Measurements from ENCODE around the gene GPR89A. TPM values are rescaled to one million over a fixed set of nuclear protein-coding genes. Genes with fewer than 3 reads are reported as not detected.
"Not testable (repeated sequence)": the region's sequence is repeated elsewhere in the genome, so short reads cannot be mapped to it uniquely, and the experiment has no call there.

GPR89A gene
- polyA plus RNA-seq (ENCODE audit: insufficient read length) = 11.3 TPM

- DNase-seq (ENCODE audit: low read depth) = peak; percentile 69
These were observed at the start of gene GPR89A for GRCh38 chr1:145607833-145608733. TSS of gene GPR89A (plus strand) at chr1:145607988. CDS start at chr1:145608134, 146 bp downstream.

- not testable (repeated sequence) for DNase-seq (ENCODE audit: low read depth)
These were observed 21.0 kb upstream of the GPR89A start for GRCh38 chr1:145586820-145587219.

DNA sequence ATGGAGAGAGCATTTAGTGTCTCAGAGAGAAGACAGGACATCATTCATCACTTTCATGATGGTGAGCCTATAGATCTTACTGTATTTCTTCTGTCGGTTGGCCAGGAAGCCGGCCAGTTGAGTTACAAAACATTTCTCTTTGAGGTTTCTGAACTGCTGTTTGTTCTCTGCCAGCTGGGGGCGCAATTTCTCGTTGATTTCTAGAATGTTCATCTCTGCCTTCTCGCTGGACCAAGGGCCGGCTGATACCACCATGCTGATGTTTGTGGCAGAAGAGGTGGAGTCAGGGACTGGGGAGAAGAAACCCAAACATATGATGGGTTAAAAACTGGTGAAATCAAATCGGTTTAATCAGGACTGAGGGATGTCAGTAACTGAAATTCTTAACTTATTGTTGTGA is 17.0 kb upstream of the GPR89A start:
- DNase-seq (ENCODE audit: low read depth) = not testable (repeated sequence)

- DNase-seq (ENCODE audit: low read depth) = not testable (repeated sequence)
These were observed 15.4 kb upstream of the GPR89A start for GRCh38 chr1:145592347-145592746.

DNA sequence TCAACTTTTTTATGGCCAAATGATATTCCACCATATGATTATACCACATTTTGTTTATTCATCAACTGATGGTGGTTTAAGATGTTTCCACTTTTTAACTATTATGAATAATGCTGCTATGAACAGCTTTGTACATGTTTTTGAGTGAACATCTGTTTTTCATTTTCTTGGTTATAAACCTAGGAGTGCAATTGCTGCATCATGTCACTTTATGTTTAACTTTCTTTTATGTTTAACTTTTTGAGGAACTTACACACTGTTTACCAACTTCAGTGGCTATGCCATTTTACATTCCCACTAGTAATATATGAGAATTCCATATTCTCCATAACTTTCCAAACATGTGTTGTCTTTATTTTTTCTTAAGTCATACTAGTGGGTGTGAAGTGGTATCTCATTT is 12.4 kb upstream of the GPR89A start:
- not testable (repeated sequence) for DNase-seq (ENCODE audit: low read depth)

- not testable (repeated sequence) for DNase-seq (ENCODE audit: low read depth)
These were observed 11.6 kb upstream of the GPR89A start for GRCh38 chr1:145596236-145596635.

DNA sequence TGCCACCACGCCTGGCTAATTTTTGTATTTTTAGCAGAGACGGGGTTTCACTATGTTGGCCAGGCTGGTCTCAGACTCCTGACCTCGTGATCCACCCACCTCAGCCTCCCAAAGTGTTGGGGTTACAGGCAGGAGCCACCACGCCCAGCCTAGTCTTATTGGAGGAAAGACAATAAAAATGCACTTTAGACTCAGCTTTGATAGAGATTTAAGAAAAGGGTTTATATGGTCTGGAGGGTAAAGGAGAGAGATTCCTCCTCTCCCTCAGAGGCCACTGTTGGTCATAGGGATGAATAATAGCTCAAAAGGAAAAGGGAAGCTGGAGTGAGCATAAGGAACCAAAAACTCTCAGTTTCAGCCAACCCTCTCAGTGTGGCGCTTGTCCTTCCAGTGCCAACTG is 8.4 kb upstream of the GPR89A start:
- DNase-seq (ENCODE audit: low read depth) = not testable (repeated sequence)

- DNase-seq (ENCODE audit: low read depth) = no peak
These were observed 6.2 kb upstream of the GPR89A start for GRCh38 chr1:145601593-145601992.

GRCh38 chr1:145606840-145607239 is 948 bp upstream of the GPR89A start:
- not testable (repeated sequence) for DNase-seq (ENCODE audit: low read depth)

- DNase-seq (ENCODE audit: low read depth) = not testable (repeated sequence)
These were observed 499 bp upstream of the GPR89A start for GRCh38 chr1:145607289-145607688.

DNA sequence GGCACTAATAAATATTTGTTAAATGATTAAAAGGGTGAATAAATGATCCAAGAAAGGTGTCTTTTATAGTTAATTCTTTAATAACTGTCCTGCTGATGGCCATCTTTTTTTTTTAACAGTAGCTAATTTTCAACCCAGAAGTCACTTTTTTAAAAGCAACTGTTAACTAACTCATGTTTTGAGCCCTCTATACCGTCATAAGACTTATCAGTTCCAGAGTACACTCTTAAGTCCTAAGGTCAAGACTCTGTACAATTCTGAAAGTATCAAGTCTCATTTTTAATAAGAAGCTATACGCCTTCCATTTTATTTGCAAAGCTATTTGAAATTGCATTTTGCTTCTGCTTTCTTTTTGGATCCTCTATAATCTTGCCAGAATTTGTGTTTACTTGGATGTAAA is 3.0 kb downstream of the GPR89A start:
- not testable (repeated sequence) for DNase-seq (ENCODE audit: low read depth)

DNA sequence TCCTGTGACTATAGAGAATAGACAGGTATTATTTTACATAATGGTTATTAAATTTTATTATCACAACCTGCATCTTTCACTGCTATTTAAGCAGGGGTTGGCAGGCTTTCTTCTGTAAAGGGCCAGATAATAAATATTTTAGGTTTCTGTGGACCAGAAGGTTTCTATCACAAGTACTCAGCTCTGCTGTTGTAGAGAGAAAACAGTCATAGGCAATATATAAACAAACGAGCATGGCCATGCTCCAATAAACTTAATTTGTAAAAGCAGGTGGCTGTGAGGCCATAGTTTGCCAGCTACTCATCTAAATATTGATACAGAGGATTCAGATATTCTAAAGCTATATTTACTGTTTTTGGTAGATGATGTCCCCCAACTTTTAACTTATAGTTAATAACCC is 12.3 kb downstream of the GPR89A start:
- not testable (repeated sequence) for DNase-seq (ENCODE audit: low read depth)

DNA sequence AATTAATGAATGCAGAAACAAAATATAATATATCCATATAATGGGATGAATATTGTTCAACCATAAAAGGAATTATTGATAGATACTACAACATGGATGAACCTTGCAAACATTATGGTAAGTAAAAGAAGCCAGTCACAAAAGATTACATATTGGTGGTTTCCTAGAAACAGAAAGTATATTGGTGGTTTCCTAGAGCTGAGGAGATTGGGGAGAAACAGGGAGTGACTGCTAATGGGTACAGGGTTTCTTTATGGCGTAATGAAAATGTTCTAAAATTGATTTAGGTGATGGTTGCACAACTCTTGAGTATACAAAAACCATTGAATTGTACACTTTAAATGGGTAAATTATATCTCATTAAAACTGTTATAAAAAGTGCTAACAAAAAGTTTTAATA is 14.4 kb downstream of the GPR89A start:
- DNase-seq (ENCODE audit: low read depth) = not testable (repeated sequence)

DNA sequence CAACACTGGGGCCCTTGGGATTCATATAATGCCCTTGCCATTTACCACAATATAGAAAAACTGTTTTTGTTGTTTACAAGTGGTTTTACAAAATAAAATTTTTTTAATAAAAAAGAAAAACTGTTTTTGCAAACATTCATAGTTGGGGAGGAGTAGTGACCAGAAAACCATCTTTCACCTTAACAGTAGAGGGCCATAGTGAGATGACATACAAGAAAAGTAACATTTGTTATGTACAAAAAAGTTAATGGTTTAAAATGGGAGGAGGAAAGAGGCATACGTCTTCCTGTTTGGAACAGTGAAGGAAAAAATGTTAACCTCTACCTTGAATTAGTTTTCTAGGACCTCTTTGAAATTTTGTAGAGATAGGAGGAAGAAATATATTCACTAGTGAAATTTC is 28.4 kb downstream of the GPR89A start:
- DNase-seq (ENCODE audit: low read depth) = not testable (repeated sequence)

- DNase-seq (ENCODE audit: low read depth) = not testable (repeated sequence)
These were observed 34.1 kb downstream of the GPR89A start for GRCh38 chr1:145641886-145642285.

DNA sequence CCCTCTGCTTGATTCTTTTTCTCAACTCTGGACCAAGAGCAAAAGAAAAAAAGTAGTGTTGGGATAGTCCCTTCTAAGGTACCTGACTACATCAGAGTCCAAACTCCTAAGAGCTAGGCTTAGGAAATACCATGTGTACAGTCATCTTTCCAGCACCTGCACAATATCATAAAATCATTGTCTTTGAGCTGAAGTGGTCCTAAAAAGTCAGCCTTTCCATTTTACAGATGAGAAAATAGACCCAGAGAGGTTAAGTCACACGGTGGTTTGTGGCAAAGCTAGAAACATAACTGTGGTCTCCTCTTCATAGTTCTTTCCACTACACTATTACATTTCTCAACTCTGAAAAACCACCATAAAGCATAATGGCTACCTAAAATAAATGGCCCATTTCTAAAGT is 36.2 kb downstream of the GPR89A start:
- DNase-seq (ENCODE audit: low read depth) = not testable (repeated sequence)

- DNase-seq (ENCODE audit: low read depth) = not testable (repeated sequence)
These were observed 48.6 kb downstream of the GPR89A start for GRCh38 chr1:145656245-145656943.

DNA sequence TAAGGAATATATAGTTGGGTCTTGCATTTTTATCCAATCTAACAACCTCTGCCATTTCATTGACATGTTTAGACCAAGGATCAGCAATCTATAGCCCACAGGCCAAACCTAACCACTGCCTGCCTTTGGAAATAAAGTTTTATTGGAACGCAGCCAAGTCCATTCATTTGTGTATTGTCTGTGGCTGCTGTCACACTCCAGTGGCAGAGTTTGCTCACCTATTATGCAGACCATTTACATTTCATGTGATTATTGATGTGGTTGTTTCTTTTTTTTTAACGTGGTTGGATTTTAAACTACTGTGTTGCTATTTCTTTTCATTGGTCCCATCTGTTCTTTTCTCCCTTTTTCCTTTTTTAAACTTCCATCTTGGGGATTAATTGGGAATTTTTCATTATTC is 54.7 kb downstream of the GPR89A start:
- DNase-seq (ENCODE audit: low read depth) = not testable (repeated sequence)

- not testable (repeated sequence) for DNase-seq (ENCODE audit: low read depth)
These were observed 57.2 kb downstream of the GPR89A start for GRCh38 chr1:145665015-145665414.

GRCh38 chr1:145670995-145671745 is 63.4 kb downstream of the GPR89A start:
- not testable (repeated sequence) for DNase-seq (ENCODE audit: low read depth)

GRCh38 chr1:145673217-145673616 is 65.4 kb downstream of the GPR89A start:
- DNase-seq (ENCODE audit: low read depth) = not testable (repeated sequence)

- DNase-seq (ENCODE audit: low read depth) = not testable (repeated sequence)
These were observed 77.1 kb downstream of the GPR89A start for GRCh38 chr1:145684858-145685257.
